ENCODE results near the gene PSME3IP1.

GRCh38 chr16:57115168-57115513, 70.7 kb downstream of the PSME3IP1 start:
- no peak for TF ChIP-seq CTCF (conservative IDR thresholded peaks at IDR 0.05; ENCODE audit: low read depth, low read length)
- no peak for TF ChIP-seq EZH2 (IDR thresholded peaks at IDR 0.05; ENCODE audit: low read length, unreplicated experiment)
- no peak for TF ChIP-seq EZH2phosphoT487 (IDR thresholded peaks at IDR 0.05; ENCODE audit: borderline replicate concordance, low read length)

All from PC-3 (cell line).